ENCODE data around the gene PLCL2.

PLCL2 gene

GRCh38 chr3:17074559-17074958 lies 189.8 kb downstream of the PLCL2 start:
- H3K9me3 ChIP-seq (ENCODE audit: insufficient read depth, low read length), result no peaks in the 10 kb centered on the region
- H4K20me1 ChIP-seq (ENCODE audit: low read depth, low read length), result no peaks in the 10 kb centered on the region
- H3K36me3 ChIP-seq (ENCODE audit: low read length), result no peaks in the 10 kb centered on the region
- no peaks in the 10 kb centered on the region for H3K9me2 ChIP-seq (replicated peaks; ENCODE audit: insufficient read depth, low read length)
- no peaks in the 10 kb centered on the region for H3F3A ChIP-seq (ENCODE audit: insufficient read depth)
- H3K27ac ChIP-seq (ENCODE audit: low read depth, low read length), result no peak overlapping the region
- H3K27me3 ChIP-seq (ENCODE audit: low read length), result no peaks in the 10 kb centered on the region
- H3K4me3 ChIP-seq (ENCODE audit: insufficient read depth, low read length, poor library complexity, severe bottlenecking), result no peak overlapping the region
- no peaks in the 10 kb centered on the region for H3K79me2 ChIP-seq (ENCODE audit: insufficient read depth, low read length)
- no peak overlapping the region for H3K9ac ChIP-seq (ENCODE audit: low read length)
- TF ChIP-seq, protein P1, sequence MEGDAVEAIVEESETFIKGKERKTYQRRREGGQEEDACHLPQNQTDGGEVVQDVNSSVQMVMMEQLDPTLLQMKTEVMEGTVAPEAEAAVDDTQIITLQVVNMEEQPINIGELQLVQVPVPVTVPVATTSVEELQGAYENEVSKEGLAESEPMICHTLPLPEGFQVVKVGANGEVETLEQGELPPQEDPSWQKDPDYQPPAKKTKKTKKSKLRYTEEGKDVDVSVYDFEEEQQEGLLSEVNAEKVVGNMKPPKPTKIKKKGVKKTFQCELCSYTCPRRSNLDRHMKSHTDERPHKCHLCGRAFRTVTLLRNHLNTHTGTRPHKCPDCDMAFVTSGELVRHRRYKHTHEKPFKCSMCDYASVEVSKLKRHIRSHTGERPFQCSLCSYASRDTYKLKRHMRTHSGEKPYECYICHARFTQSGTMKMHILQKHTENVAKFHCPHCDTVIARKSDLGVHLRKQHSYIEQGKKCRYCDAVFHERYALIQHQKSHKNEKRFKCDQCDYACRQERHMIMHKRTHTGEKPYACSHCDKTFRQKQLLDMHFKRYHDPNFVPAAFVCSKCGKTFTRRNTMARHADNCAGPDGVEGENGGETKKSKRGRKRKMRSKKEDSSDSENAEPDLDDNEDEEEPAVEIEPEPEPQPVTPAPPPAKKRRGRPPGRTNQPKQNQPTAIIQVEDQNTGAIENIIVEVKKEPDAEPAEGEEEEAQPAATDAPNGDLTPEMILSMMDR (IDR thresholded peaks at IDR 0.05; ENCODE audit: insufficient read depth, low read length, poor library complexity, severe bottlenecking), result no peak
- TF ChIP-seq EZH2phosphoT487 (conservative IDR thresholded peaks at IDR 0.05; ENCODE audit: low read length), result no peak
- H3K4me2 ChIP-seq (ENCODE audit: low read depth, low read length, poor library complexity, severe bottlenecking), result no peak overlapping the region
- no peak overlapping the region for H2AFZ ChIP-seq (ENCODE audit: low read depth, low read length, severe bottlenecking)

- Histone ChIP-seq H4K20me1 (ENCODE audit: low read depth, low read length) (no peaks in the 10 kb centered on the region), H3K9me2 (replicated peaks; ENCODE audit: insufficient read depth, low read length) (no peaks in the 10 kb centered on the region), H3K9me3 (ENCODE audit: insufficient read depth, low read length) (no peaks in the 10 kb centered on the region), H3K36me3 (ENCODE audit: low read length) (no peaks in the 10 kb centered on the region), H3K27me3 (ENCODE audit: low read length) (no peaks in the 10 kb centered on the region), H2AFZ (ENCODE audit: low read depth, low read length, severe bottlenecking) (no peak overlapping the region), H3K4me3 (ENCODE audit: insufficient read depth, low read length, poor library complexity, severe bottlenecking) (no peak overlapping the region), H3F3A (ENCODE audit: insufficient read depth) (no peaks in the 10 kb centered on the region), H3K9ac (ENCODE audit: low read length) (no peak overlapping the region), H3K79me2 (ENCODE audit: insufficient read depth, low read length) (no peaks in the 10 kb centered on the region), H3K27ac (ENCODE audit: low read depth, low read length) (no peak overlapping the region), H3K4me2 (ENCODE audit: low read depth, low read length, poor library complexity, severe bottlenecking) (no peak overlapping the region)
- TF ChIP-seq, protein P1 (IDR thresholded peaks at IDR 0.05; ENCODE audit: insufficient read depth, low read length, poor library complexity, severe bottlenecking), result no peak
- no peak for TF ChIP-seq EZH2phosphoT487 (conservative IDR thresholded peaks at IDR 0.05; ENCODE audit: low read length)
These were observed 190.6 kb downstream of the PLCL2 start for GRCh38 chr3:17075358-17075757.

DNA sequence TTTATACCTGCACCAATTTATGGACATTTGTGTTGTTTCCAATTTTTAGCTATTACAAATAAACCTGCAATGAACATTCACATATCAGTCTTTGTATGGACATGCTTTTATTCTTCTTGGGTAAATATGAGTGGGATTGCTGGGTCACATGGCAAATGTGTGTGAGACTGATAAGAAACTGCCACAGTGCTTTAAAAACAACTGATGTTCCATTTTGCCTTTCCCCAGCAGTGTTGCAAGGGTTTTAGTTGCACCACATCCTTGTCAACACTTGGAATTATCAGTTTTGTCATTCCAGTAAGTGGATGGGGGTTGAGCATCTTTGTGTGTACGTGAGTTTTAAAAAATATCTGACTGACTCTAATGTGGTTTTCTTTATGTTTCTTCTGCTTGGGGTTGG lies 191.2 kb downstream of the PLCL2 start:
- Histone ChIP-seq H3K9me3 (ENCODE audit: insufficient read depth, low read length) (no peaks in the 10 kb centered on the region), H3K9me2 (replicated peaks; ENCODE audit: insufficient read depth, low read length) (no peaks in the 10 kb centered on the region), H3K9ac (ENCODE audit: low read length) (no peak overlapping the region), H3K27me3 (ENCODE audit: low read length) (no peaks in the 10 kb centered on the region), H4K20me1 (ENCODE audit: low read depth, low read length) (no peaks in the 10 kb centered on the region), H3K36me3 (ENCODE audit: low read length) (no peaks in the 10 kb centered on the region), H3F3A (ENCODE audit: insufficient read depth) (no peaks in the 10 kb centered on the region), H3K4me2 (ENCODE audit: low read depth, low read length, poor library complexity, severe bottlenecking) (no peak overlapping the region), H3K79me2 (ENCODE audit: insufficient read depth, low read length) (no peaks in the 10 kb centered on the region), H3K4me3 (ENCODE audit: insufficient read depth, low read length, poor library complexity, severe bottlenecking) (no peak overlapping the region), H2AFZ (ENCODE audit: low read depth, low read length, severe bottlenecking) (no peak overlapping the region), H3K27ac (ENCODE audit: low read depth, low read length) (no peak overlapping the region)
- TF ChIP-seq, protein P1 (IDR thresholded peaks at IDR 0.05; ENCODE audit: insufficient read depth, low read length, poor library complexity, severe bottlenecking), result no peak
- TF ChIP-seq EZH2phosphoT487 (conservative IDR thresholded peaks at IDR 0.05; ENCODE audit: low read length), result no peak

Data from SU-DHL-6 (cell line).